Parathyroid adenoma (tissue), 2 donors: ENCODE measurements around the gene ATG12.
"Not testable (repeated sequence)": the region's sequence is repeated elsewhere in the genome, so short reads cannot be mapped to it uniquely, and the experiment has no call there.

Source experiments
- H2AFZ ChIP-seq: fragments of 300-600 bp; sonication (generic); one replicate; pipeline ENCODE4 v1.7.0; 2017; ENCODE audit warnings: antibody characterized with exemption, mild to moderate bottlenecking
- H3K27ac ChIP-seq: fragments of 300-600 bp; sonication (generic); one replicate; pipeline ENCODE4 v1.7.0; 2017
- H3K27me3 ChIP-seq: fragments of 300-600 bp; sonication (generic); one replicate; pipeline ENCODE4 v1.7.0; 2017; ENCODE audit warnings: low read length; ENCODE audit not compliant: control insufficient read depth, insufficient read depth
- H3K36me3 ChIP-seq: fragments of 300-600 bp; sonication (generic); one replicate; pipeline ENCODE4 v1.7.0; 2017; ENCODE audit warnings: low read length; ENCODE audit not compliant: control insufficient read depth, insufficient read depth
- H3K4me1 ChIP-seq: fragments of 300-600 bp; sonication (generic); one replicate; pipeline ENCODE4 v1.7.0; 2017; ENCODE audit warnings: control low read depth
- H3K4me2 ChIP-seq: fragments of 300-600 bp; sonication (generic); one replicate; pipeline ENCODE4 v1.7.0; 2017; ENCODE audit warnings: low read length
- H3K4me3 ChIP-seq: fragments of 300-600 bp; sonication (generic); one replicate; pipeline ENCODE4 v1.7.0; 2017; ENCODE audit warnings: low read depth, low read length
- H3K79me2 ChIP-seq: fragments of 300-600 bp; sonication (generic); one replicate; pipeline ENCODE4 v1.7.0; 2017; ENCODE audit warnings: control low read depth
- H3K9ac ChIP-seq: fragments of 300-600 bp; sonication (generic); one replicate; pipeline ENCODE4 v1.7.0; 2017; ENCODE audit warnings: mild to moderate bottlenecking
- H3K9me3 ChIP-seq: fragments of 300-600 bp; sonication (generic); one replicate; pipeline ENCODE4 v1.7.0; 2017; ENCODE audit warnings: low read length; ENCODE audit not compliant: control insufficient read depth
- TF ChIP-seq, protein P1 (sequence below): fragments of 300-600 bp; sonication (generic); IDR thresholded peaks from one replicate; pipeline ENCODE4 v1.7.0; 2017; ENCODE audit warnings: antibody characterized with exemption, mild to moderate bottlenecking
- donor health status: primary hyperparathyroidism.

The ATG12 gene

GRCh38 chr5:115838885-115839518 is 2.4 kb downstream of the ATG12 start:
- H3K27me3 ChIP-seq, result no peaks in the 10 kb centered on the region
- H3K4me2 ChIP-seq, result peak overlapping the region; percentile 21
- no peaks in the 10 kb centered on the region for H3K4me1 ChIP-seq
- H3K79me2 ChIP-seq, result peaks cover 12% of the 10 kb centered on the region
- no peak overlapping the region for H3K4me3 ChIP-seq
- H3K27ac ChIP-seq, result no peak overlapping the region
- no peak overlapping the region for H3K9ac ChIP-seq
- TF ChIP-seq, protein P1, sequence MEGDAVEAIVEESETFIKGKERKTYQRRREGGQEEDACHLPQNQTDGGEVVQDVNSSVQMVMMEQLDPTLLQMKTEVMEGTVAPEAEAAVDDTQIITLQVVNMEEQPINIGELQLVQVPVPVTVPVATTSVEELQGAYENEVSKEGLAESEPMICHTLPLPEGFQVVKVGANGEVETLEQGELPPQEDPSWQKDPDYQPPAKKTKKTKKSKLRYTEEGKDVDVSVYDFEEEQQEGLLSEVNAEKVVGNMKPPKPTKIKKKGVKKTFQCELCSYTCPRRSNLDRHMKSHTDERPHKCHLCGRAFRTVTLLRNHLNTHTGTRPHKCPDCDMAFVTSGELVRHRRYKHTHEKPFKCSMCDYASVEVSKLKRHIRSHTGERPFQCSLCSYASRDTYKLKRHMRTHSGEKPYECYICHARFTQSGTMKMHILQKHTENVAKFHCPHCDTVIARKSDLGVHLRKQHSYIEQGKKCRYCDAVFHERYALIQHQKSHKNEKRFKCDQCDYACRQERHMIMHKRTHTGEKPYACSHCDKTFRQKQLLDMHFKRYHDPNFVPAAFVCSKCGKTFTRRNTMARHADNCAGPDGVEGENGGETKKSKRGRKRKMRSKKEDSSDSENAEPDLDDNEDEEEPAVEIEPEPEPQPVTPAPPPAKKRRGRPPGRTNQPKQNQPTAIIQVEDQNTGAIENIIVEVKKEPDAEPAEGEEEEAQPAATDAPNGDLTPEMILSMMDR, result peak; percentile 60
- no peak overlapping the region for H2AFZ ChIP-seq
- H3K36me3 ChIP-seq, result no peaks in the 10 kb centered on the region
- no peaks in the 10 kb centered on the region for H3K9me3 ChIP-seq

DNA sequence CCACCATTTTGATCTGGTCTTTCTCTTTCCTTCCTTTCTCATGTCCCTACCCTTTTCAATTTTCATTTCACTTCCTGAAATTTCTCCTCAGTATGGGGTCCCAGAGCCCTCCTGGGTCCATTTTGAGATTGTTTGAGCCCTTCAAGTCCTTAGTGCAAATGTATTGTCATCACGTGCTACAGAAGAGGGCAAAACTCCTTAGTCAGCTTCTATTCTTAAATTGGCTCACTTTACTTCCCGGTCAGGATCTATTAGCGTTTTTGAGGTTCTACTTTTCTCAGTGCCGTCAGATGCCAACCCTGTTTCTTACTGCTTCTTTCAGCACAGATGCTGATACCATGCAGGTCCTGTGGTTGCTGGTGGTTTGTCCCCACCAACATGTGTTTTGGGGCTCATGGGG is 5.9 kb downstream of the ATG12 start:
- Histone ChIP-seq H3K4me1 (no peaks in the 10 kb centered on the region), H3K36me3 (no peaks in the 10 kb centered on the region), H3K9me3 (no peaks in the 10 kb centered on the region), H3K27ac (no peak overlapping the region), H3K27me3 (no peaks in the 10 kb centered on the region), H3K79me2 (peaks cover 8% of the 10 kb centered on the region), H3K4me2 (no peak overlapping the region), H3K9ac (no peak overlapping the region), H2AFZ (no peak overlapping the region), H3K4me3 (no peak overlapping the region)
- TF ChIP-seq, protein P1, result no peak

DNA sequence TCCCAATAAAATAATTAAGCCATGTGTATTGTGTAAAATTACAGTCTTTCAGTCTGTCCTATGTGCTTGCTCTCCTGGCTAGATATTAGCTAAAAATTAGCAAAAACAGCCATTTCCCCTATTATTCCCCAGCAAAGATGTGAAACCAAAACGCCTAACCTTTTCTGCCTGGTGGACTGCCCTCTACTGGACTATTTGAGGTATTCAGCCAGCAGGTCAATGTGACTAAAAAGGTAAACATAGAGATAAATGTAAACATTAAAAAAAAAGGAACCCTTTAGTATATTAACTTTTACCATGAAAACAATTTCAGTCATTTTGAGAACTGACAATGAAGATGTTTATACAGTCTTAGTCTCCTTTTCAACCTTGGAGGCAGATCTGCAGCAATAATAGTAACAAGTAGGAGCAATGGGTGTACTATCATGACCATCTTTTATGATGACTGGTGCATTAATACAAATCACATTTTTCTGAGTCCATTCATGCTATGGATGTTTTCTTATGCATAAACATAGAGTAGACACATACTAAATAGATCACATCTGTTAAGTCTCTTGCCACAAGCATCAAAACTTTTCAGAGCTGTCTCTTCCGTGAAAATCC is 10.1 kb downstream of the ATG12 start:
- H3K9ac ChIP-seq, result no peak overlapping the region
- H3K79me2 ChIP-seq, result peaks cover 2% of the 10 kb centered on the region
- H2AFZ ChIP-seq, result no peak overlapping the region
- H3K9me3 ChIP-seq, result no peaks in the 10 kb centered on the region
- H3K36me3 ChIP-seq, result no peaks in the 10 kb centered on the region
- no peak overlapping the region for H3K4me2 ChIP-seq
- H3K4me3 ChIP-seq, result no peak overlapping the region
- H3K27me3 ChIP-seq, result no peaks in the 10 kb centered on the region
- H3K27ac ChIP-seq, result no peak overlapping the region
- TF ChIP-seq, protein P1, result peak; percentile 74
- no peaks in the 10 kb centered on the region for H3K4me1 ChIP-seq

DNA sequence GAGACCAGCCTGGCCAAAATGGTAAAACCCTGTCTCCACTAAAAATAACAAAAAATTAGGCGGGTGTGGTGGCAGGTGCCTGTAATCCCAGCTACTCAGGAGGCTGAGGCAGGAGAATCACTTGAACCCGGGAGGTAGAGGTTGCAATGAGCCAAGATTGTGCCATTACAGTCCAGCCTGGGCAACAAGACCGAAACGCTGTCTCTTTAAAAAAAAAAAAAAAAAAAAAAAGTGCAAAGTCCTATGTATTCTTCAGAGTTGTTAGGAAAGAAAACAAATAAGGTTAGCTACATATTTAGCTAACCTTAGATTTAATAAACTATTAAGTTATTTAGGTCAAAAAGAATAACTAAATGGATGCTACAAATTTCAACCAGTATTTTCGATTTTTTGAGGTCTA is 11.5 kb downstream of the ATG12 start:
- H3K4me1 ChIP-seq, result no peaks in the 10 kb centered on the region
- no peaks in the 10 kb centered on the region for H3K9me3 ChIP-seq
- TF ChIP-seq, protein P1, result no peak
- no peaks in the 10 kb centered on the region for H3K36me3 ChIP-seq
- no peaks in the 10 kb centered on the region for H3K27me3 ChIP-seq
- H2AFZ ChIP-seq, result no peak overlapping the region
- no peaks in the 10 kb centered on the region for H3K79me2 ChIP-seq
- no peak overlapping the region for H3K27ac ChIP-seq
- H3K9ac ChIP-seq, result no peak overlapping the region
- H3K4me2 ChIP-seq, result no peak overlapping the region
- H3K4me3 ChIP-seq, result no peak overlapping the region

DNA sequence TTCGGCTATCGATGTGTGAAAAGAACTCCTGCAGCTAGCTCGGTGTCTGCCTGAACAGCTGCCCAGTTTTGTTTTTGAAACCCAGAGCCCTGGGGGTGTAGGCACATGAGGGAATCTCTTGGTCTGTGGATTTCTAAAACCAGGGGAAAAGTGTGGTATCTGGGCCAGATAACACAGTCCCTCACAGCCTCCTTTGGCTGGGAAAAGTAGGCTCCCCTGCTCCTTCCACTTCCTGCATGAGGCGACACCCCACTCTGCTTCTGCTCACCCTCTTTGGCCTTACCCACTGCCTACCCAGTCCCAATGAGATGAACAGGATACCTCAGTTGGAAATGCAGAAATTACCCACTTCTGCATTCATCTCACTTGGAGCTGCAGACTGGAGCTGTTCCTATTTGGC is 15.4 kb downstream of the ATG12 start:
- Histone ChIP-seq H3K27ac (no peak overlapping the region), H3K4me3 (no peak overlapping the region), H3K4me1 (no peaks in the 10 kb centered on the region), H3K27me3 (no peaks in the 10 kb centered on the region), H2AFZ (no peak overlapping the region), H3K36me3 (no peaks in the 10 kb centered on the region), H3K9ac (no peak overlapping the region), H3K79me2 (no peaks in the 10 kb centered on the region), H3K9me3 (no peaks in the 10 kb centered on the region), H3K4me2 (no peak overlapping the region)
- TF ChIP-seq, protein P1, result no peak

DNA sequence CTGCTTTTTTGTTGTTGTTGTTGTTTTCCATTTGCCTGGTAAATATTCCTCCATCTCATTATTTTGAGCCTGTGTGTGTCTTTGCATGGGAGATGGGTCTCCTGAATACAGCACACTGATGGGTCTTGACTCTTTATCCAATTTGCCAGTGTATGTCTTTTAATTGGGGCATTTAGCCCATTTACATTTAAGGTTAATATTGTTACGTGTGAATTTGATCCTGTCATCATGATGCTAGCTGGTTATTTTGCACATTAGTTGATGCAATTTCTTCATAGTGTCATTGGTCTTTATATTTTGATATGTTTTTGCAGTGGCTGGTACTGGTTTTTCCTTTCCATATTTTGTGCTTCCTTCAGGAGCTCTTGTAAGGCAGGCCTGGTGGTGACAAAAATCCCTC is 16.4 kb downstream of the ATG12 start:
- H3K9me3 ChIP-seq, H3K27me3 ChIP-seq, H2AFZ ChIP-seq, H3K9ac ChIP-seq, H3K27ac ChIP-seq, H3K79me2 ChIP-seq, H3K4me2 ChIP-seq, H3K4me3 ChIP-seq, H3K4me1 ChIP-seq, H3K36me3 ChIP-seq: not testable (repeated sequence)
